HL-60/S4 (cell line): Measurements from ENCODE around the gene KDM2B.
"Not testable (repeated sequence)": the region's sequence is repeated elsewhere in the genome, so short reads cannot be mapped to it uniquely, and the experiment has no call there.

Source experiments
- in situ Hi-C: fragments of 300-500 bp; cut with MboI; formaldehyde crosslinking; loops from 2 replicates; pipeline ENCODE4 v1.14.3; 2022; ENCODE audit warnings: low sequenced_read_pairs

Gene KDM2B

DNA sequence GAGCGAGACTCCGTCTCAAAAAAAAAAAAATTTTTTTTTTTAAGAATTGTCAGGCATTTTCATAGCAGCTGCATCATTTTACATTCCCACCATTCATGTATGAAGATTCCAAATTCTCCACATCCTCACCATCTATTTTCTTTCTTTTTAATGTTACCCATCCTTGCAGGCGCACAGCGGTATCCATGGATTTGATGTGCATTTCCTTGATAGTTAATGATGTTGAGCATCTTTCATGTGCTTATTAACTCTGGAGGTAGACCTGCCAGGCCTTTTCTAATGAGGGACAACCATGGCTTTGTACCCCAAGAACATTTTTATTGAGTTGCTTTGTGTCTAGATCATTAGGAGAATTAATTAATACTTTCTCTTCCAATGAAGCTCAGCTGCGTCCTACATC, 182.5 kb downstream of the KDM2B start:
- in situ Hi-C loops = no loop called here

DNA sequence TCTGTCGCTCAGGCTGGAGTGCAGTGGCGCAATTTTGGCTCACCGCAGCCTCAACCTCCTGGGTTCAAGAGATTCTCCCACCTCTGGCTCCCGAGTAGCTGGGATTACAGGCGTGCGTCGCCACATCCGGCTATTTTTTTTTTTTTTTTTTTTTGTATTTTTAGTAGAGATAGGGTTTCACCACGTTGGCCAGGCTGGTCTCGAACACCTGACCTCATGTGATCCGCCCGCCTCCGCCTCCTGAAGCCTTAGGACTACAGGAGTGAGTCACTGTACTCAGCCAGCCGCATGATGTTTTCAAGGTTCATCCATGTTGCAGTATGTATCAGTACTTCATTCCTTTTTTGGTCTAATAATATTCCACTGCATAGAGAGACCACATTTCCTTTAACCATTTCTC, 183.3 kb downstream of the KDM2B start:
- in situ Hi-C loops = no loop called here

DNA sequence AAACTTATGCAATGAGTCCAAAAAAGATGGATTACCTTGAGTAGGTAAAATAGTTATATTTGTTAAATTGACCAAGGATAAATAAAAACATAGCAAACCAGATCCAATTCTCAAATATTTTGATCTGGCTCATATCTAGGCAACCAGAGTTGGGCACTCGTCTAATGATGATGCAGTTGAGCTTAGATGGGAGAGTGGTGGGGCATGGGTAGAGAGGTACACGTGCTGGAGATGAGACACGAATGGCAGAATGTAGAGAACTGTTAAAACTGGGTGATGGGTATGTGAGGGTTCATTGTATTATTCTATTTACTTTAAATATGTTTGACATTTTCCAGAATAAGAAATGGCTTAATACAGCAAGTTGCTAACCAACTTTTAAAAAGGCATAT, 188.5 kb downstream of the KDM2B start:
- in situ Hi-C loops = no loop called here

DNA sequence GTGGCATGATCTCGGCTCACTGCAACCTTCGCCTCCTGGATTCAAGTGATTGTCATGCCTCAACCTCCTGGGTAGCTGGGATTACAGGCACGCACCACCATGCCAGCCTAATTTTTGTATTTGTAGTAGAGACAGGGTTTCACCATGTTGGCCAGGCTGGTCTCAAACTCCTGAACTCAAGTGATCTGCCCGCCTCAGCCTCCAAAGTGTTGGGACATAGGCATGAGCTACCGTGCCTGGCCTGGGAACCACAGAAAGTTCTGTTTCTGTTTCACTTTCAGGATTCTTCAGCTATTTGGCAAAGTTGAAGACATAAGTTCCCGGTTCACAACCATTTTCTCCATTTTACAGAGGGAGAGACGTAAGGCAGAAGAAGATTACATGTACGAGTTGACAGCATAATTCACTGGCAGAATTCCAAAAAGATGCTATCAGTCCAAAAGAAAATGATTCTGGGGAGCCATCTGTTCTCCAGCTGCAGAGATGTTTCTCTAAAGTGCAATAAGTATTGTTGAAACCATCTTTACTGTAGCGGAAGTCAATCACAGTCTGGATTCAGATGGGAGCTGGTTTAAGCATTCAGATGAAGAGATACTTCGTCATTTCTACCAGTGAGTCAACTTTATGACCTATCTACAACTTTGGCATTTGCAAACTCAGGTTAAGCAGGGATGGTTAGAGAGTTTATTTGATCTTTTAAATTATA, 189.1 kb downstream of the KDM2B start:
- in situ Hi-C loops = no loop called here

DNA sequence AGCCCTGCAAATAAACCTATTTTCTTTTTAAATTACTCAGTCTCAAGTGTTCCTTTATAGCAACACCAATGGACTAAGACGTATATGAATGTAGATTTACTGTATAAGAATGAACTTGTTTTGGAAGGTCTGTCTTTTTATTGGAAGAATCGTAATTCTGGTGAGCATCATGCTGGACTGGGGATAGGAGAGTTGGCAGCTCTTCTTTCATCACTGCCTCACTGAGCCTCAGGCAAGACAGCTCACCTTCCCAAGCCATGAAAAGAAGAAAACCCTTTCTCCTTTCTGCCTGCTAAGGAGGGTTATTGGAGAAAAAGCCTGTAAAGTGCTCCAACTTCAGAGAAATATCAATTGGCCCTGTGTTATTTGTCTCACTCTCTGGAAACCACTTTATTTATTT, 190.0 kb downstream of the KDM2B start:
- in situ Hi-C loops = no loop called here

DNA sequence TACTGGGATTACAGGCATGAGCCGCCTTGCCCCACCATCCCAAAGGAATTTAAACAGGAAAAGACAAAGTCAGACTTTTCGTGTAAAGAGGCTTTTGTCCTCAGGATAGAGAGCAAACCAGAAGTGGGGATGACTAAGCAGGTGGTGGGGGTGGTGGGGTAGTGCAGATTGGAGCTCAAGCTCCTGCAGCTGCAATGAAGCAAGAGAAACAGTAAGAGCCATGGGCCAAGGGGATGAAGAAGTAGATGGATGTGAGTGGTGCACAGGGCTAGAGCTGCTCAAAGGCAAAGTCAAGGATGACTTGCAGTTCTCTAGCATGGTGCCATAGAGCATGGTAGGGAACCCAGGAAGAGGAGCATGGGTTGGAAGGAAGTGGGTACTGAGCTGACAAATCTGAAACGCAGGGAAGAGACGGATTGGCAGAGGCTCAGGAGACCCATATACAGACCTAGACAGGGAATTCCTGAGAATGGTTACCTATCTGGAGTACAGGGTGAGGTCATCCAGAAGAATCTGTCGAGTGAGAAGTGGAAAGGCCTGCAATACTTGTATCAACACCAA, 192.3 kb downstream of the KDM2B start:
- in situ Hi-C loops = no loop called here

DNA sequence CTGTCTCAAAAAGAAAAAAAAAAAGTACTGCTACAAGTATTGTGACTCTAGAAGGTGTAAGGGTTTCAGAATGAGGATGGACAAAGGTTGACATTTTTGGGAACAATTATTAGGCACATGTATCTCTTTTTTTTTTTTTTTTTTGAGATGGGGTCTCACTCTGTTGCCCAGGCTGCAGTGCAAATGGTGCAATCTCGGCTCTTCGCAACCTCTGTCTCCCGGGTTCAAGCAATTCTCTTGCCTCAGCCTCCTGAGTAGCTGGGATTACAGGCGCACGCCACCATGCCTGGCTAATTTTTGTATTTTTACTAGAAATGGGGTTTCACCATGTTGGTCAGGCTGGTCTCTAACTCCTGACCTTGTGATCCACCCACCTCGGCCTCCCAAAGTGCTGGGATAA, 195.9 kb downstream of the KDM2B start:
- in situ Hi-C loops = not testable (repeated sequence)

DNA sequence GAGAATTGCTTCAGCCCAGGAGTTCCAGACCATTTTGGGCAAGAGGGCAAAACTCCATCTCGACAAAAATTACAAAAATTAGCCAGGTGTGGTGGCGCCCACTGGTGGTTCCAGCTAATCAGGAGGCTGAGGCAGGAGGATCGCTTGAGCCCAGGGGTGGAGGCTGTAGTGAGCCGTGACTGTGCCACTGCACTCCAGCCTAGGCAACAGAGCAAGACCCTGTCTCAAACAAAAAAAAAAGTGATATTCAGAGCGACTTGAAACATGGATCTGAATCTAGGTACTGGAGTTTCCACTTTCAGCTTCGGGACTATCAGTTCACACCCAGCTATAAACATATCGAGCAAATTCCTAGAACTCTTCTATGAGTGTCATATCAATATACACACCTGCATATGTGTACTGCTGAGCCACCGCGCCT, 197.2 kb downstream of the KDM2B start:
- in situ Hi-C loops = no loop called here

DNA sequence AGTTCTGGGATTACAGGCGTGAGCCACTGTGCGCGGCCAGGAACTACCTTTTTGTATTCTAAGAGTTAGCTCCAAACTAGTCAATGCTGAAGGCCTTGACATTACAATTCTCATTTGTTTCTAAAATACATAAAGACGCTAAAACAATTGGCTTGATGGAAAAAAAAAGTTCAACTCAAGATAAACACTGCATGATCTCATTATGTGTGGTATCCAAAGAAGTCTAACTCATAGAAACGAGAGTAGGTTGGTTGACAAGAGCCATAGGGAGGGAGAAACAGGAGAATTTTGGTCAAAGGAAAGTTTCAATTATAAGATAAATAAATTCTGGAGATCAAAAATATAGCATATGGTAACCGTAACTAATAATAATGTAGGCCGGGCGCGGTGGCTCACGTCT, 200.9 kb downstream of the KDM2B start:
- in situ Hi-C loops = no loop called here
